Uterus (tissue), 4 donors: ENCODE measurements around the gene NUMB. TPM values are rescaled to one million over a fixed set of nuclear protein-coding genes. Genes with fewer than 3 reads are reported as not detected.

Experiments
- DNase-seq, 2 donors: peaks; one replicate each; pipeline ENCODE4 v3.0.0-alpha.2; 2019 to 2020
- H3K27ac ChIP-seq, 2 donors: fragments of 200-600 bp; sonication (generic); 1 replicate in 1 of 2; 2 replicates in 1 of 2; pipeline ENCODE4 v1.5.1; 2016 to 2018
- H3K27me3 ChIP-seq, 2 donors: fragments of 200-600 bp; sonication (generic); one replicate each; pipeline ENCODE4 v1.5.1; 2018 to 2019; ENCODE audit warnings: control low read depth in 1 of 2
- H3K36me3 ChIP-seq, 2 donors: fragments of 200-600 bp; sonication (generic); one replicate each; pipeline ENCODE4 v1.5.1; 2019; ENCODE audit warnings: control low read depth in 1 of 2
- H3K4me1 ChIP-seq, 2 donors: fragments of 200-600 bp; sonication (generic); one replicate each; pipeline ENCODE4 v1.5.1; 2018 to 2019; ENCODE audit warnings: control low read depth in 1 of 2
- H3K4me3 ChIP-seq, 2 donors: fragments of 200-600 bp; sonication (generic); 1 replicate in 1 of 2; 2 replicates in 1 of 2; pipeline ENCODE4 v1.5.1; 2018 to 2019; ENCODE audit warnings: mild to moderate bottlenecking in 1 of 2
- H3K9me3 ChIP-seq, 2 donors: fragments of 200-600 bp; sonication (generic); one replicate each; pipeline ENCODE4 v1.5.1; 2019; ENCODE audit warnings: control low read depth in 1 of 2
- CTCF ChIP-seq, 4 experiments: fragments of 200-600 bp in 2 of 4; fragments of 450-650 bp in 2 of 4; sonication (generic) in 2 of 4; IDR thresholded peaks; one replicate each; pipeline ENCODE4 v1.5.1; 2016 to 2019; ENCODE audit warnings: antibody characterized with exemption in 4 of 4, mild to moderate bottlenecking in 2 of 4, moderate library complexity in 1 of 4
- POLR2A ChIP-seq, 2 donors: fragments of 450-650 bp; IDR thresholded peaks; one replicate each; pipeline ENCODE4 v1.6.1; 2016; ENCODE audit warnings: antibody characterized with exemption in 2 of 2, mild to moderate bottlenecking in 1 of 2, moderate library complexity in 1 of 2
- intact Hi-C: fragments of 100-400 bp; cut with DNase I; formaldehyde crosslinking; loops from one replicate; pipeline ENCODE4 v1.15.1; 2023; ENCODE audit warnings: low total_unique reads
- total RNA-seq, 4 donors: library from RNA; depleted of rRNA in 3 of 4; stranded (reverse); fragments of >200 nt in 3 of 4; gene quantifications; one replicate each; pipeline versions ENCODE4 v1.1.0 to v1.2.4, GENCODE V29; 2014 to 2023
- donor health status: DM: yes; HTN: yes; CAD: no.

NUMB gene
- total RNA-seq, 4 donors from 2014 or later, result 27.1 to 119 (median 40.8) TPM

- H3K36me3 ChIP-seq, result no peaks in the 10 kb centered on the region
- H3K9me3 ChIP-seq, result no peaks in the 10 kb centered on the region
- DNase-seq, result no peak
- no peak for TF ChIP-seq POLR2A (IDR thresholded peaks at IDR 0.05)
- no peak for TF ChIP-seq CTCF (IDR thresholded peaks at IDR 0.05)
- H3K4me3 ChIP-seq, result no peak overlapping the region
- intact Hi-C loops, result no loop called here
- no peak overlapping the region for H3K27ac ChIP-seq
- H3K4me1 ChIP-seq, result no peaks in the 10 kb centered on the region
- no peaks in the 10 kb centered on the region for H3K27me3 ChIP-seq
Observed at GRCh38 chr14:73277376-73277775, 181.0 kb downstream of the NUMB start.

GRCh38 chr14:73276836-73277235, 181.5 kb downstream of the NUMB start:
- TF ChIP-seq POLR2A (IDR thresholded peaks at IDR 0.05) (no peak), CTCF (IDR thresholded peaks at IDR 0.05) (no peak)
- DNase-seq, result no peak
- H3K27me3 ChIP-seq, result no peaks in the 10 kb centered on the region
- H3K4me3 ChIP-seq, result no peak overlapping the region
- H3K9me3 ChIP-seq, result no peaks in the 10 kb centered on the region
- intact Hi-C loops, result no loop called here
- H3K4me1 ChIP-seq, result no peaks in the 10 kb centered on the region
- no peaks in the 10 kb centered on the region for H3K36me3 ChIP-seq
- no peak overlapping the region for H3K27ac ChIP-seq

GRCh38 chr14:73273799-73274198, 184.5 kb downstream of the NUMB start:
- no peak for DNase-seq
- Histone ChIP-seq H3K4me3 (no peak overlapping the region), H3K27ac (no peak overlapping the region), H3K36me3 (no peaks in the 10 kb centered on the region), H3K9me3 (no peaks in the 10 kb centered on the region), H3K27me3 (no peaks in the 10 kb centered on the region), H3K4me1 (peaks cover 0 to 4% of the 10 kb centered on the region in 2 donors)
- intact Hi-C loops, result no loop called here
- no peak for TF ChIP-seq CTCF (IDR thresholded peaks at IDR 0.05)
- TF ChIP-seq POLR2A (IDR thresholded peaks at IDR 0.05), result no peak

- Histone ChIP-seq H3K4me1 (peaks cover 0 to 4% of the 10 kb centered on the region in 2 donors), H3K4me3 (no peak overlapping the region), H3K36me3 (no peaks in the 10 kb centered on the region), H3K9me3 (no peaks in the 10 kb centered on the region), H3K27ac (no peak overlapping the region), H3K27me3 (no peaks in the 10 kb centered on the region)
- intact Hi-C loops, result no loop called here
- no peak for TF ChIP-seq POLR2A (IDR thresholded peaks at IDR 0.05)
- no peak for TF ChIP-seq CTCF (IDR thresholded peaks at IDR 0.05)
- DNase-seq, result no peak
Observed at GRCh38 chr14:73272393-73272792, 186.0 kb downstream of the NUMB start.

- intact Hi-C loops, result no loop called here
- Histone ChIP-seq H3K27me3 (no peaks in the 10 kb centered on the region), H3K4me3 (peak overlapping the region; percentile 10 to 32), H3K36me3 (no peaks in the 10 kb centered on the region), H3K27ac (peak overlapping the region; percentile 3 to 60), H3K9me3 (no peaks in the 10 kb centered on the region), H3K4me1 (peaks cover 0 to 4% of the 10 kb centered on the region in 2 donors)
- no peak for TF ChIP-seq POLR2A (IDR thresholded peaks at IDR 0.05)
- no peak for TF ChIP-seq CTCF (IDR thresholded peaks at IDR 0.05)
- peak in 1 of 2 donors; percentile 44 for DNase-seq
Observed at GRCh38 chr14:73269729-73270531, 188.4 kb downstream of the NUMB start.
